SW 1271 (cell line): ENCODE results near the gene ZNF784.

Experiments
- DNase-seq, 2 experiments: peaks; one replicate each; lab custom pipeline; 2025; lab: John Stamatoyannopoulos, UW

ZNF784 gene

GRCh38 chr19:55643003-55643886, 18.9 kb upstream of the ZNF784 start, which contains the start of gene ZNF581:
ZNF581 (plus strand) TSS chr19:55643649; CDS start chr19:55644572, 923 bp downstream.
- DNase-seq: peak; percentile 42 to 71

- peak in 1 of 2 experiments; percentile 29 for DNase-seq
These were observed 18.0 kb upstream of the ZNF784 start for GRCh38 chr19:55642153-55643002.

GRCh38 chr19:55641426-55642152, 17.2 kb upstream of the ZNF784 start:
- DNase-seq: peak in 1 of 2 experiments; percentile 49

GRCh38 chr19:55640577-55641425, 16.4 kb upstream of the ZNF784 start, which contains the start of gene ZNF580:
ZNF580 (plus strand) TSS chr19:55641002; CDS start chr19:55642509, 1,507 bp downstream.
- DNase-seq: peak in 1 of 2 experiments; percentile 49

- DNase-seq: no peak
These were observed 15.7 kb upstream of the ZNF784 start for GRCh38 chr19:55640043-55640576.

GRCh38 chr19:55638864-55639359, 14.5 kb upstream of the ZNF784 start:
- DNase-seq: peak; percentile 28 to 48

- no peak for DNase-seq
These were observed 13.2 kb upstream of the ZNF784 start for GRCh38 chr19:55637534-55637933.

- DNase-seq: no peak
These were observed 12.4 kb upstream of the ZNF784 start for GRCh38 chr19:55636723-55637122.

GRCh38 chr19:55635856-55636440, 11.6 kb upstream of the ZNF784 start:
- no peak for DNase-seq

GRCh38 chr19:55635334-55635717, 11.0 kb upstream of the ZNF784 start:
- no peak for DNase-seq

GRCh38 chr19:55633861-55634260, 9.5 kb upstream of the ZNF784 start:
- DNase-seq: no peak

GRCh38 chr19:55632463-55632834, 8.1 kb upstream of the ZNF784 start:
- DNase-seq: peak; percentile 72 to 83

- DNase-seq: no peak
These were observed 2.0 kb upstream of the ZNF784 start for GRCh38 chr19:55626350-55626749.

GRCh38 chr19:55625004-55625326, 599 bp upstream of the ZNF784 start:
- no peak for DNase-seq

GRCh38 chr19:55623561-55623960, 805 bp downstream of the ZNF784 start:
- DNase-seq: no peak

- no peak for DNase-seq
These were observed 1.2 kb downstream of the ZNF784 start for GRCh38 chr19:55623130-55623529.

- DNase-seq: no peak
These were observed 2.0 kb downstream of the ZNF784 start for GRCh38 chr19:55622242-55622969.

- no peak for DNase-seq
These were observed 2.6 kb downstream of the ZNF784 start for GRCh38 chr19:55621673-55622231.

- DNase-seq: no peak
These were observed 3.1 kb downstream of the ZNF784 start for GRCh38 chr19:55621205-55621672.
